ENCODE measurements around the gene JUP. TPM values are rescaled to one million over a fixed set of nuclear protein-coding genes. Genes with fewer than 3 reads are reported as not detected.
A peak's percentile ranks its signal among the peaks of the same experiment; 100 is the strongest.
"Not testable (repeated sequence)": the region's sequence is repeated elsewhere in the genome, so short reads cannot be mapped to it uniquely, and the experiment has no call there.

The JUP gene
- total RNA-seq, 1 donor from 2014 or later = 749 TPM

DNA sequence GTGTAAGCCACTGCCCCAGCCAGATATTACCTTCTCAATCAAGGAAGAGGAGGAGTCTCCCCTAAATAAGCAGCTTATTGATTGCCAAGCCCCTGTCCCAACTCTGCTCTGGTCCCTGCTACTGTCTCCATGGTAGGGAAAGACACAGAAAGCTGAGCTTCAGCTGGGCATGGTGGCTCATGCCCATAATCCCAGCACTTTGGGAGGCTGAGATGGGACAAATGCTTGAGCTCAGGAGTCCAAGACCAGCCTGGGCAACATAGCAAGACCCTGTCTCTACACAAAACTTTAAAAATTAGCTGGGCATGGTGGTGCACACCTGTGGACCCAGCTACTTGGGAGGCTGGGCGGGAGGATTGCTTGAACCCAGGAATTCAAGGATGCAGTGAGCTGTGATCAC is 6.6 kb downstream of the JUP start:
- no peak for DNase-seq (ENCODE audit: low read depth)
- Histone ChIP-seq H3K36me3 (ENCODE audit: control insufficient read depth, insufficient read depth, low read length) (no peaks in the 10 kb centered on the region), H3K27me3 (ENCODE audit: control insufficient read depth, insufficient read depth, low read length) (no peaks in the 10 kb centered on the region), H3K4me3 (ENCODE audit: low read depth, low read length) (no peak overlapping the region)
- no peak for TF ChIP-seq CTCF (IDR thresholded peaks at IDR 0.05; ENCODE audit: insufficient read depth, low read length, poor library complexity, severe bottlenecking)

- no peak for TF ChIP-seq CTCF (IDR thresholded peaks at IDR 0.05; ENCODE audit: insufficient read depth, low read length, poor library complexity, severe bottlenecking)
- DNase-seq (ENCODE audit: low read depth) = peak; percentile 67
- no peaks in the 10 kb centered on the region for H3K27me3 ChIP-seq (ENCODE audit: control insufficient read depth, insufficient read depth, low read length)
- H3K4me3 ChIP-seq (ENCODE audit: low read depth, low read length) = no peak overlapping the region
- H3K36me3 ChIP-seq (ENCODE audit: control insufficient read depth, insufficient read depth, low read length) = peaks cover 2% of the 10 kb centered on the region
These were observed 8.8 kb downstream of the JUP start for GRCh38 chr17:41777574-41778188.

- Histone ChIP-seq H3K27me3 (ENCODE audit: control insufficient read depth, insufficient read depth, low read length) (no peaks in the 10 kb centered on the region), H3K36me3 (ENCODE audit: control insufficient read depth, insufficient read depth, low read length) (peaks cover 2% of the 10 kb centered on the region), H3K4me3 (ENCODE audit: low read depth, low read length) (no peak overlapping the region)
- DNase-seq (ENCODE audit: low read depth) = peak; percentile 77
- TF ChIP-seq CTCF (IDR thresholded peaks at IDR 0.05; ENCODE audit: insufficient read depth, low read length, poor library complexity, severe bottlenecking) = peak; percentile 70
These were observed 9.3 kb downstream of the JUP start for GRCh38 chr17:41777157-41777573.

GRCh38 chr17:41776262-41776900 is 10.1 kb downstream of the JUP start:
- H3K36me3 ChIP-seq (ENCODE audit: control insufficient read depth, insufficient read depth, low read length); H3K4me3 ChIP-seq (ENCODE audit: low read depth, low read length); DNase-seq (ENCODE audit: low read depth); H3K27me3 ChIP-seq (ENCODE audit: control insufficient read depth, insufficient read depth, low read length): not testable (repeated sequence)

DNA sequence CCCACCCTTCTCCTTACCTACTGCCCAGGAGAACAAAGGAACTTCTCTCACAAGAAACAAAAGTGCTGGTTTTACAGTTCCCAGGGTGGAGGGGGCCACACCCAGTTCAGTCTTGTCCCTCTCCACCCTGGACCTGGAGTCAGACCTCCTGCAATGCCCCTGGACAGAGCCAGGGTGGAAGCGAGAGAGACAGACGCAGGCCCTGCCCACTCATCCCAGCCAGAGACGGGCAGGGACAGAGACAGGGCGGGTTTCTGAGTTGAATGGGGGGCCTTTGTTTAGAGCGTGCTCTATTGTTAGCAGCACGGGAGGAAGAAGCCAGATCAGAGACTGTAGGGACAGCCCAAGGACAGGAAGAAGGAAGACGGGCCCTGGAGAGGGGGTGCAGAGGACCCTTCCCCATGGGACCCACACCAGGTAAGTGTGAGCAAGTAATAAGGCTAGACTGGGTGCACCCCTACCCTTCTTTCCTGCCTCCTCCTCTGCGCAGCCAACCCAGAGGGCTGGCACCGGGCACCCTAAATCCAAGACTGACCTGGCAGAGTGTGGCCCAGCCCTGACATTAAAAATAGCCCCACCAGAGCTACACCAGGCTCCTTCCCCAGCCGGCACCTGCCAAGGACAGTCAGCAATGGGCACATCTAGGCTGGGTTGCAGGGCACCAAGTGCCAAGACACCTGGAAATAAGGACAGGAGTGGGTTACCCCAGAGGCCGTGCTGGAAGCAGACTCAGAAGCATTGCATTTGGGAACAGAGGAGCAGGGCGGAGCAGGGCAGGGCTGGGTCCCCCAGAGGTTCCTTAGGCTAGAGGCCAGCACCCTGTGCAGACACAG is 10.9 kb downstream of the JUP start:
- DNase-seq (ENCODE audit: low read depth) = no peak
- TF ChIP-seq CTCF (IDR thresholded peaks at IDR 0.05; ENCODE audit: insufficient read depth, low read length, poor library complexity, severe bottlenecking) = no peak
- H3K4me3 ChIP-seq (ENCODE audit: low read depth, low read length) = no peak overlapping the region

DNA sequence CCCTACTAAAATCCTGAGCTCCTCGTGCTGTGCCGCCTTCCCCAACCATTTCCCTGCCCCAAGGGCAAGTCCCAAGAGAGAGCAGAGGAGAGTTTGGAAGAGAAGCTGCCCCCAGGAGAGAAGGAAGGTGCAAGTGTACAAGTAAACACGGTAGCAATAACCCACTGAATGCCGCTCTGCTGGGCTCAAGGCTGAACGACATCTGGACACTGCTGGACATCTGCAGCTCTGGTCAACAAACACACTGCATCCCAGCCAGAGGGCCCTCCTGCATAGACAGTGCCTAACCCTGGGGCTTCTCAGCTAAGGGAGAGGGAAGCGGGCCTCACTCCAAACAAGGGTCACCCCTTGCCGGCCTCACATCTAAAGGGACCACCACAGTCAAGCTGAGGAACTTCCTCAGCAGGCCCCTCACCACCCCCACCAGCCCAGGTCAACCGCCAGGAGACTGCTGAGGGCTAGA is 12.7 kb downstream of the JUP start:
- H3K36me3 ChIP-seq (ENCODE audit: control insufficient read depth, insufficient read depth, low read length) = peaks cover 6% of the 10 kb centered on the region
- DNase-seq (ENCODE audit: low read depth) = no peak
- H3K27me3 ChIP-seq (ENCODE audit: control insufficient read depth, insufficient read depth, low read length) = no peaks in the 10 kb centered on the region
- TF ChIP-seq CTCF (IDR thresholded peaks at IDR 0.05; ENCODE audit: insufficient read depth, low read length, poor library complexity, severe bottlenecking) = no peak
- H3K4me3 ChIP-seq (ENCODE audit: low read depth, low read length) = no peak overlapping the region

More for the DNA sequence above, 10.9 kb downstream of the JUP start:
- Histone ChIP-seq H3K36me3 (ENCODE audit: control insufficient read depth, insufficient read depth, low read length) (peaks cover 2% of the 10 kb centered on the region), H3K27me3 (ENCODE audit: control insufficient read depth, insufficient read depth, low read length) (no peaks in the 10 kb centered on the region)

All from kidney epithelial cell (primary cell).